K562 (cell line): Measurements from ENCODE around the gene PRKCE. TPM values are rescaled to one million over a fixed set of nuclear protein-coding genes. Genes with fewer than 3 reads are reported as not detected.

Source experiments
- ATAC-seq: fragments of 200-7000 bp; cut with Tn5 transposase; 3 replicates; pipeline ENCODE4 v1.9.1; 2020; ENCODE audit warnings: moderate library complexity
- BruUV-seq: library from RNA; stranded (reverse); fragments of 400-500 nt; replicated peaks from 2 replicates; lab custom pipeline; 2021; lab: Mats Ljungman, UMichigan
- CTCF ChIA-PET: fragments of 300-600 bp; formaldehyde crosslinking; extraction: SDS; loops from one replicate; lab custom pipeline; 2021; ENCODE audit warnings: low intra/inter-chr PET ratio; lab: Yijun Ruan, JAX
- POLR2A ChIA-PET: fragments of 300-600, 350-650 bp; sonication (Branson Sonifier 250); formaldehyde crosslinking; extraction: SDS; loops from one replicate; lab custom pipeline; 2021; ENCODE audit warnings: antibody characterized with exemption, inconsistent platforms; lab: Yijun Ruan, JAX
- DNase-seq, 4 experiments: peaks; one replicate each; pipeline versions ENCODE4 v3.0.0 to v3.0.0-alpha.2; 2011 to 2018; ENCODE audit warnings: low spot score in 3 of 4, mixed read lengths in 3 of 4; ENCODE audit errors: extremely low read depth in 1 of 4
- FAIRE-seq: peaks from 2 replicates; lab custom pipeline; 2011; peaks lifted over from hg19 to GRCh38; lab: Jason Lieb, UNC
- H2AFZ ChIP-seq: 2 replicates; pipeline ENCODE4 v1.6.0; 2011; ENCODE audit warnings: low read depth, low read length, control low read depth, inconsistent platforms
- H3K27ac ChIP-seq: fragments of 200-600 bp; 3 replicates; pipeline ENCODE4 v1.8.0; 2011; ENCODE audit warnings: low read depth, mild to moderate bottlenecking, control low read depth, inconsistent platforms, low read length, moderate library complexity, mixed read lengths; ENCODE audit errors: extremely low read depth
- H3K27me3 ChIP-seq, 2 experiments: fragments of 300-600 bp in 1 of 2; 2 replicates in 1 of 2; 3 replicates in 1 of 2; pipeline versions ENCODE4 v1.6.0 to v1.8.0; 2011; ENCODE audit warnings: inconsistent platforms in 2 of 2, low read length in 2 of 2, mild to moderate bottlenecking in 1 of 2, mixed read lengths in 1 of 2, moderate library complexity in 1 of 2; ENCODE audit not compliant: control insufficient read depth in 2 of 2, insufficient read depth in 2 of 2
- H3K36me3 ChIP-seq: fragments of 300-600 bp; 3 replicates; pipeline ENCODE4 v1.8.0; 2011; ENCODE audit warnings: mild to moderate bottlenecking, low read length, inconsistent platforms; ENCODE audit not compliant: control insufficient read depth, insufficient read depth
- H3K4me1 ChIP-seq, 2 experiments: fragments of 200-600 bp in 1 of 2; replicated peaks in 1 of 2; 2 replicates in 1 of 2; 3 replicates in 1 of 2; pipeline versions ENCODE4 v1.5.1 to v1.8.0; 2011; ENCODE audit warnings: inconsistent platforms in 2 of 2, low read length in 2 of 2, mild to moderate bottlenecking in 1 of 2, mixed read lengths in 1 of 2, moderate library complexity in 1 of 2; ENCODE audit not compliant: control insufficient read depth in 2 of 2, insufficient read depth in 2 of 2
- H3K4me2 ChIP-seq: 2 replicates; pipeline ENCODE4 v1.6.1; 2011; ENCODE audit warnings: low read length, control low read depth, inconsistent platforms, mixed read lengths; ENCODE audit not compliant: insufficient read depth
- H3K4me3 ChIP-seq: fragments of 200-600 bp; sonication (generic), shearing (Covaris generic); 2 replicates; pipeline ENCODE4 v1.5.1; 2016; ENCODE audit warnings: control low read depth, inconsistent platforms
- H3K79me2 ChIP-seq: fragments of 200-600 bp; 3 replicates; pipeline ENCODE4 v1.8.0; 2011; ENCODE audit warnings: low read length, inconsistent platforms; ENCODE audit not compliant: control insufficient read depth, insufficient read depth
- H3K9ac ChIP-seq, 2 experiments: 2 replicates each; pipeline versions ENCODE4 v1.6.0 to v1.6.1; 2011; ENCODE audit warnings: low read depth in 2 of 2, low read length in 2 of 2, control low read depth in 1 of 2, inconsistent platforms in 1 of 2, mild to moderate bottlenecking in 1 of 2, mixed read lengths in 1 of 2; ENCODE audit not compliant: insufficient read depth in 1 of 2
- H3K9me1 ChIP-seq: one replicate; pipeline ENCODE4 v1.6.0; 2011; ENCODE audit warnings: inconsistent platforms, mild to moderate bottlenecking, low read length, moderate library complexity; ENCODE audit not compliant: control insufficient read depth, insufficient read depth
- H3K9me3 ChIP-seq: replicated peaks from 2 replicates; pipeline ENCODE4 v1.5.1; 2011; ENCODE audit warnings: low read depth, low read length, inconsistent platforms; ENCODE audit not compliant: control insufficient read depth, insufficient read depth
- H4K20me1 ChIP-seq: replicated peaks from 2 replicates; pipeline ENCODE4 v1.6.1; 2011; ENCODE audit warnings: low read length, inconsistent platforms, mixed read lengths; ENCODE audit not compliant: control insufficient read depth, insufficient read depth
- FOXA1 ChIP-seq: fragments of 450-650 bp; IDR thresholded peaks from 2 replicates; pipeline ENCODE4 v1.6.1; 2016; ENCODE audit warnings: mild to moderate bottlenecking, borderline replicate concordance
- GABPB1 ChIP-seq: sonication (generic); formaldehyde crosslinking; IDR thresholded peaks from 2 replicates; pipeline ENCODE4 v1.8.0; 2022; ENCODE audit warnings: mild to moderate bottlenecking, missing genetic modification reagents
- MECOM ChIP-seq: fragments of 250-450 bp; sonication (Bioruptor Pico); IDR thresholded peaks from 2 replicates; pipeline ENCODE4 v1.8.0; 2022; ENCODE audit warnings: inconsistent platforms
- SLC30A9 ChIP-seq: fragments of 250-450 bp; sonication (Bioruptor Pico); IDR thresholded peaks from 2 replicates; pipeline ENCODE4 v1.8.0; 2022; ENCODE audit warnings: mild to moderate bottlenecking, moderate library complexity
- SREBF1 ChIP-seq: fragments of 150-350 bp; IDR thresholded peaks from 2 replicates; pipeline ENCODE4 v1.6.1; 2014; ENCODE audit warnings: antibody characterized with exemption, low read depth, low read length, borderline replicate concordance
- YY1 ChIP-seq, 3 experiments: IDR thresholded peaks; 2 replicates each; pipeline ENCODE4 v1.6.1; 2011; ENCODE audit warnings: low read length in 2 of 3, mild to moderate bottlenecking in 2 of 3, moderate library complexity in 2 of 3, borderline replicate concordance in 1 of 3, control low read depth in 1 of 3, low read depth in 1 of 3; ENCODE audit not compliant: insufficient read depth in 3 of 3, insufficient replicate concordance in 2 of 3, control insufficient read depth in 1 of 3, insufficient read length in 1 of 3; ENCODE audit errors: extremely low read depth in 1 of 3
- ZKSCAN3 ChIP-seq: fragments of 250-450 bp; sonication (Bioruptor Pico); IDR thresholded peaks from 2 replicates; pipeline ENCODE4 v1.4.0; 2020
- ZNF12 ChIP-seq: sonication (generic); formaldehyde crosslinking; IDR thresholded peaks from 2 replicates; pipeline ENCODE4 v1.4.0; 2020; ENCODE audit warnings: mild to moderate bottlenecking, missing genetic modification reagents
- ZNF311 ChIP-seq: fragments of 250-450 bp; sonication (Bioruptor Pico); IDR thresholded peaks from 2 replicates; pipeline ENCODE4 v1.4.0; 2020; ENCODE audit warnings: mild to moderate bottlenecking, moderate library complexity
- ZNF586 ChIP-seq: fragments of 450-650 bp; formaldehyde crosslinking; conservative IDR thresholded peaks from 2 replicates; pipeline ENCODE4 v1.4.0; 2020; ENCODE audit warnings: mild to moderate bottlenecking, moderate library complexity
- WGBS: fragments of 100-300 bp; shearing (Covaris generic); methylation state at CpG from one replicate; pipeline ENCODE4 v1.1.6; 2016; ENCODE audit warnings: low coverage, mixed read lengths; ENCODE audit not compliant: insufficient coverage; ENCODE audit errors: missing lambda C conversion rate; 5-methylcytosine and 5-hydroxymethylcytosine counted together
- in situ Hi-C: fragments of 300-500 bp; cut with MboI; formaldehyde crosslinking; loops from 4 replicates; pipeline ENCODE4 v1.15.0; 2018; ENCODE audit warnings: inconsistent platforms, mixed read lengths
- intact Hi-C: fragments of 100-400 bp; cut with micrococcal nuclease; formaldehyde crosslinking; loops from 2 replicates; pipeline ENCODE4 v1.14.2; 2022
- polyA plus RNA-seq, 8 experiments: library from polyadenylated mRNA; depleted of rRNA in 4 of 8; stranded (reverse) in 5 of 8; unstranded in 3 of 8; fragments of >200 nt; fragmentation: Nextera tagmentation in 2 of 8; fragmentation: Illumina TruSeq in 1 of 8; extraction: Ambion mirVana in 2 of 8; extraction: Trizol in 1 of 8; gene quantifications; 2 replicates each; pipeline versions ENCODE4 v1.2.1 to v1.2.3, GENCODE V29; 2011 to 2014; ENCODE audit warnings: inconsistent platforms in 1 of 8, missing spikeins in 1 of 8
- total RNA-seq, 7 experiments: library from RNA; depleted of rRNA in 6 of 7; stranded (reverse); fragments of >200 nt in 6 of 7; fragmentation: Illumina TruSeq in 2 of 7; extraction: Trizol in 2 of 7; gene quantifications; 2 replicates each; pipeline versions ENCODE4 v1.2.1 to v1.2.3, GENCODE V29; 2011 to 2021; ENCODE audit warnings: low replicate concordance in 1 of 7
- TF ChIP-seq, protein P1 (sequence below): fragments of 250-450 bp; sonication (Bioruptor Pico); IDR thresholded peaks from 2 replicates; pipeline ENCODE4 v1.6.1; 2021; ENCODE audit warnings: mild to moderate bottlenecking
- TF ChIP-seq, protein P2 (sequence below), 2 experiments: IDR thresholded peaks in 1 of 2; conservative IDR thresholded peaks in 1 of 2; 2 replicates each; pipeline ENCODE4 v1.6.1; 2016; ENCODE audit warnings: low read depth in 2 of 2, mild to moderate bottlenecking in 1 of 2, missing compliant biosample characterization in 1 of 2, missing genetic modification characterization in 1 of 2, moderate library complexity in 1 of 2

PRKCE gene
- total and polyA plus RNA-seq, 9 of the 15 experiments (the other 6 are each of a cell fraction or from before 2014, with no cell fraction given) = 0.06 to 1.0 (median 0.22) TPM; not detected in 1

DNA sequence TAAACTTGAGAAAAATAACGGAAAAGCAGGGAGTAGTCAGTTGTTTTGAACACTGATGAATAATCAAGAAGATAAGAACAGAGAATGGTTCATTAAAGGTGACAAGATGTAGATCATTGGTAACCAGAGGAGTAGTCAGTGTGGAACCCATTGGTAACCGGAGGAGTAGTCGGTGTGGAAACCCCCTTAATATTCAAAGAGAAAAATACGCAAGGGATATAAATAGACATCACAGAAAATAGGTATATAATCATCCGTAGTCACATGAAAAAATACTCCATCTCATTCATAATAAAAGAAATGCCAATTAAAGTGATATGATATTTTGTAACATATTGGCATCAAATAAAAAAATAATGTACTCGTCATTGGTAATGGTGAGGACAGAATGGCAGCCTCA is 575.1 kb downstream of the PRKCE start:
- peaks cover 5 to 12% of the 10 kb centered on the region in 2 experiments; a peak in 3 of 5 replicates for H3K4me1 ChIP-seq
- H3K9me3 ChIP-seq = no peaks in the 10 kb centered on the region
- ATAC-seq (no peak), DNase-seq (no peak), FAIRE-seq (no peak)
- intact Hi-C loops = no loop called here
- no peaks in the 10 kb centered on the region for H3K9me1 ChIP-seq
- WGBS = 61% methylated on average over 6 of the region's 6 CpGs
- CTCF ChIA-PET = no interaction called here
- in situ Hi-C loops = no loop called here
- TF ChIP-seq, protein P1, sequence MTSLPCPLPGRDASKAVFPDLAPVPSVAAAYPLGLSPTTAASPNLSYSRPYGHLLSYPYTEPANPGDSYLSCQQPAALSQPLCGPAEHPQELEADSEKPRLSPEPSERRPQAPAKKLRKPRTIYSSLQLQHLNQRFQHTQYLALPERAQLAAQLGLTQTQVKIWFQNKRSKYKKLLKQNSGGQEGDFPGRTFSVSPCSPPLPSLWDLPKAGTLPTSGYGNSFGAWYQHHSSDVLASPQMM (CRISPR knock-in tag) = no peak
- TF ChIP-seq SREBF1 (no peak), ZNF586 (CRISPR knock-in tag) (no peak), ZNF311 (CRISPR knock-in tag) (no peak), ZNF12 (CRISPR knock-in tag) (no peak), FOXA1 (no peak), MECOM (CRISPR knock-in tag) (no peak), GABPB1 (CRISPR knock-in tag) (no peak), YY1 (IDR thresholded peaks at IDR 0.05; ENCODE audit: borderline replicate concordance in 1 of 3, control insufficient read depth in 1 of 3, extremely low read depth in 1 of 3, insufficient read depth in 3 of 3, insufficient read length in 1 of 3, insufficient replicate concordance in 2 of 3, low read depth in 1 of 3, low read length in 2 of 3) (no peak), ZKSCAN3 (CRISPR knock-in tag) (no peak), SLC30A9 (CRISPR knock-in tag) (no peak)
- TF ChIP-seq, protein P2, sequence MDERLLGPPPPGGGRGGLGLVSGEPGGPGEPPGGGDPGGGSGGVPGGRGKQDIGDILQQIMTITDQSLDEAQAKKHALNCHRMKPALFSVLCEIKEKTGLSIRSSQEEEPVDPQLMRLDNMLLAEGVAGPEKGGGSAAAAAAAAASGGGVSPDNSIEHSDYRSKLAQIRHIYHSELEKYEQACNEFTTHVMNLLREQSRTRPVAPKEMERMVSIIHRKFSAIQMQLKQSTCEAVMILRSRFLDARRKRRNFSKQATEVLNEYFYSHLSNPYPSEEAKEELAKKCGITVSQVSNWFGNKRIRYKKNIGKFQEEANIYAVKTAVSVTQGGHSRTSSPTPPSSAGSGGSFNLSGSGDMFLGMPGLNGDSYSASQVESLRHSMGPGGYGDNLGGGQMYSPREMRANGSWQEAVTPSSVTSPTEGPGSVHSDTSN (CRISPR knock-in tag; IDR thresholded peaks at IDR 0.05; ENCODE audit: low read depth) = no peak
- TF ChIP-seq, protein P2 (tag; conservative IDR thresholded peaks at IDR 0.05; ENCODE audit: low read depth) = no peak
- no peak overlapping the region for H2AFZ ChIP-seq
- H3K9ac ChIP-seq = no peak overlapping the region
- no peaks in the 10 kb centered on the region for H4K20me1 ChIP-seq
- no peak overlapping the region for H3K4me2 ChIP-seq
- no peaks in the 10 kb centered on the region for H3K79me2 ChIP-seq
- H3K36me3 ChIP-seq = no peaks in the 10 kb centered on the region
- H3K4me3 ChIP-seq = no peak overlapping the region
- BruUV-seq = no TSS peak
- H3K27ac ChIP-seq = no peak overlapping the region
- POLR2A ChIA-PET = interaction anchor here (0.9 kb wide), 1 partner anchor 26 kb away, joined by 3 read pairs; no protein-coding TSS in a partner anchor
- H3K27me3 ChIP-seq = no peaks in the 10 kb centered on the region
